Vagina (tissue), 2 donors: ENCODE results near the gene ANG.

Experiments
- CTCF ChIP-seq, 3 experiments: fragments of 450-650 bp in 2 of 3; fragments of 200-600 bp in 1 of 3; sonication (generic) in 1 of 3; IDR thresholded peaks; one replicate each; pipeline ENCODE4 v1.5.1; 2017 to 2019; ENCODE audit warnings: antibody characterized with exemption in 3 of 3, mild to moderate bottlenecking in 2 of 3, moderate library complexity in 2 of 3
- POLR2A ChIP-seq, 2 donors: fragments of 450-650 bp; IDR thresholded peaks; one replicate each; pipeline ENCODE4 v1.6.1; 2017; ENCODE audit warnings: antibody characterized with exemption in 2 of 2, mild to moderate bottlenecking in 2 of 2, moderate library complexity in 2 of 2

GRCh38 chr14:20722016-20722415, 33.5 kb downstream of the ANG start:
- TF ChIP-seq POLR2A (IDR thresholded peaks at IDR 0.05): no peak
- no peak for TF ChIP-seq CTCF (IDR thresholded peaks at IDR 0.05)
